Hindlimb muscle (tissue), 1 donor: Measurements from ENCODE around the gene CYP20A1. TPM values are rescaled to one million over a fixed set of nuclear protein-coding genes. Genes with fewer than 3 reads are reported as not detected.

ENCODE experiments used
- polyA plus RNA-seq: library from polyadenylated mRNA; unstranded; fragments of 120-200 nt; gene quantifications from one replicate; pipeline ENCODE4 v1.2.1, GENCODE V29; 2013; ENCODE audit not compliant: insufficient read length

CYP20A1 gene
- polyA plus RNA-seq, 1 donor, result 14.7 TPM

Other genes with a start within 250 kb of the CYP20A1 start
- gene NBEAL1, start 224.1 kb upstream of the CYP20A1 start, polyA plus RNA-seq, result 5.1 TPM
- 35.3 TPM for gene ABI2, start 89.4 kb downstream of the CYP20A1 start, polyA plus RNA-seq